Medulla oblongata (tissue), 1 donor: Measurements from ENCODE around the gene PROSER3.

Experiments used
- DNase-seq: peaks from one replicate; pipeline ENCODE4 v3.0.0-alpha.2; 2015; ENCODE audit errors: extremely low spot score

PROSER3 gene

DNA sequence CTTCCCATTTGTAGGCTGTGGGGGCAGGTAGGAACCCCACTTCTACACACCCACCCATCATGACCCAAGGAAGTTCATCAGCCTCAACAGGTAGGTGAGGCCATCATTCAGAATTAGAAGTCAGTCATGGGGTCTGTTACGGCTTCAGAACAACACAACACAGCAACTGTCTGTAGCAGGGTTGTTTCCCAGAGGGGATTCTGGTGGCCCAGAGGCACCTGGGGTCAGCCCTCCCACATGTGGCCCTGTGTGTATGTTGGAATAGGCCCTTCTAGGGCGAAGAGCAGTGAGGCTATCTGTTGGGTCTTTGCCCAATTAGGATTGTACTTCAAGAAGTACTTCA, 19.1 kb upstream of the PROSER3 start:
- no peak for DNase-seq

DNA sequence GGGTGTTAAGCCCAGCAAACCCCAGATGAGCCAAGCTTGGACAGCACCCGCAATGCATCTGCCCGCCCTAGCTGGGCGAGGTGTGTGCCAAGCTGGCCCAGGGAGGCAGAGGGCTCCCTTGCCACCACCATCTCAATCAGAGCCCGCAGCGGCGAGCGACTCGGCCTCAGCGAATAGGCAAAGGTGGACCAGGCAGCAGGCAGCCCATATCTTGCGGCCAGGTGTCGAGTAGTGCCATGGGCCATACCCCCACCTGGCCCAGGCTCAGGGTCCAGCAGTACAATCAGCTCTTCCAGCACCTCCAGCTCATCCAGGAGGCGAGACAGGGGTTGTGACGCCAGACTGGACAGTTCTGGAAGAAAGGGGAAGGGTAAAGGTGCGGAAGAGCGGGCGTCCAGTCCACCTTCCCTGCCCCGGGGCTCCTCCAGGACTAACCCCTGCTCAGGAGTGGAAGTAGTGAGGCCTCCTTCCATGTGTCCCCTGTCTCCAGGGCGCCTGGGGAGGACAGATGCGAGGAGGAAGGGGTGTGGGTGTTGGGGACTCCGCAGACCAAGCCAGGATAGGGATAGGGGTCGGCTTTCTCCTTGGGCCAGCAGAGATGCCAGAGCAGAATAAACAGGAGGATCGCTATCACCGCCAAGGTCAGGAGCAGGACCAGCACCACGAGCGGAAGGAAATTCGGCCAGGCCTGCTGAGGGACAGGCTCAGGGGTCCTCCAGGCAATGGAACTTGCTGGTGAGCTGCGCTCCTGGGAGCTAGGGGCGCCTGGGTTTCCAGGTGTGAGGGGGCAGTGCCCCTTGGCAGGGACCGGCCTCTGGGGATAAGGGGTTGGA, 18.5 kb upstream of the PROSER3 start:
- DNase-seq = no peak

DNA sequence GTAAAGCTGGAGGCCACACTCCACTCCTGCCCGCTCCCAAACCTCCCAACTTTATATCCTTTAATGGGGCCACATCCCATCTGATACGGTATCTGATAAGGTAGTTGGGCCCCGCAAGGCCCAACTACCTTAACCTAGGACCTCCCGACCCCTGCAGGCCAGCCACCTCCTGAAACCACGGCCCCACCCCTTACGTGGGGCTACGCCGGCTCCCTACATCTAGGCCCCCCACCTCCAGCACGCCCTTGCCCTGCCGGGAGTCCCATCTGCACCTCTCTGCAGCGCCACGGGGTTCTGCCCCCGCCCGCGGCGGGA, 17.9 kb upstream of the PROSER3 start:
- no peak for DNase-seq

DNA sequence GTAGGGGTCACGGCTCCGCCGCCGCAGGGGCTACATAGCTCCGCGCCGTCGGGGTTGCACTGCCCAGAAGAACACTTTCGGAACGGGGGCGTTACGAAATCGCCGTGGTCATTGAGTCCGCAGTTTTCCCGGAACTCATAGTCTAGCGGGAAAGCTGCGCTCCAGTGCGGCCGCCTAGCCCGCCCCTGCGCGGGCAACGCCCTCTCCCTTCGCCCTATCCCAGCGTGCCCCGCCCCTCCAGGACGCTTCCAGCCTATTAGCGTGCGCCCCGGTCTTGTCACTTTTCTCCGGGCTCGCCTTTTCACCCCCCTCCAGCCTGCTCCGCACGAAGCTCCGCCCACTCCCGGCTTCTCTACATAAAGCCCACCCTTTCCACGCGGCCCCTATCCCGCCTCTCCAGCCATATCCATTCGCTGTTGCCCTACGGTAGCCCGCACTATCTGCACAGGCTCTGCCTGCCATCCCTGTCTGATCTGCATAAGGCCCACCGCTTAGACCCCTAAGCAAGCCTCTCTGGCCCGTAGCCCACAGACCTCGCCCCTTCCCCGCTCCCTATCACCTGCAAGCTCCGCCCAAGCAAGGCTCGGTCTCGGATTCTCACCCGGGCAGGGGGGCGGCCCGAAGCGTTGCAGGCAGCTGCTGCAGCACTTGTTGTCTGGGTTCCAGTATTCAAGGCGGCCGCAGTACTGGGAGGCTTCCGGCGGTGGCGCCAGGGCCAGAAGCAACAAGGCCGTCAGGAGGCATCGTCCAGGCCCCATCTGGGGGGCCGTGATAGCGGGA, 17.4 kb upstream of the PROSER3 start:
- DNase-seq = peak; percentile 99

DNA sequence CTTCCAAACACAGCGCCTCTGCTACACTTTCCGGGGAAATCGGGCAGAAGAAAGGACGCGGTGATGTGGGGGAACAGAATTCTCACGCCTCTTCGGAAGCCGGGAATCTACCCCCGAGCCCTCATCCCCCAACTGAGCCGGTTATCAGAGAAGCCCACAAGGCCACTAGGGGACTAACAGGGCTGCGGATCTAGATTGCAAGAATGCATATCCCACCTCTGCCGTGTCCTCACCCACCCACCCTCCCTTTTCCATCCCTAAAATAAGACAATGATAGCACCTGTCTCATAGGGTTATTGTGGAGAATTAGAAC, 16.8 kb upstream of the PROSER3 start:
- DNase-seq = no peak

DNA sequence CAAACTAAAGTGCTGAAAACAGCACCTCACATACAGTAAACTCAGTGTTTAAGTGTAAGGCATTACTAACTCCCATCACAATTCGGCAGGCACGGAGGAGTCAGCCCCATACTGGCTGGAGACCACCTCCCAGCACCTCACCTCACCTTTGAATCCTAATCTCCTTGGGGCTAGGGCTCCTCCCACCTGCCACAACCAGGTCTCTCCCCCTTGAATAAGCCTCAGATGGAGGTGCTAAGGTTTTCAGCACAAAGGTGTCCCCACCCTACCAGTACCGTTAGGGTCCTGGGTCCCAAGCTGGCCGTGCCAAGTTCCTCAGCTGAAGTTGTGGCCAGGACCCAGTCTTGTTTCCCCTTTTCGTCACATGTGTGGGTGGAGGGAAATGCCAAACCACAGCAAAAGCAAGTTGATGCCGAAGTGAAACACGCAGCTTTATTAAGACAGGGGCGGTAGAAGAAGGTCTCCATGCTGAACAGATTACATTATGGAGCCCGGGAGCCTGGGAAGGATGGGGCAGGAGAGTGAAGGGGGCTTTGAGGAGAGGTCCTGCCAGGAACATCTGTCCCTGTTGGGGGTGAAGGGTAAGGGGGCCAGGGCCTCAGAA, 15.8 kb upstream of the PROSER3 start, which contains the start of gene IGFLR1:
TSS of gene IGFLR1 (minus strand) at position 332 of the 604 bp plus-strand sequence. CDS start 1,272 bp downstream, outside the sequence.
- DNase-seq = peak; percentile 77

DNA sequence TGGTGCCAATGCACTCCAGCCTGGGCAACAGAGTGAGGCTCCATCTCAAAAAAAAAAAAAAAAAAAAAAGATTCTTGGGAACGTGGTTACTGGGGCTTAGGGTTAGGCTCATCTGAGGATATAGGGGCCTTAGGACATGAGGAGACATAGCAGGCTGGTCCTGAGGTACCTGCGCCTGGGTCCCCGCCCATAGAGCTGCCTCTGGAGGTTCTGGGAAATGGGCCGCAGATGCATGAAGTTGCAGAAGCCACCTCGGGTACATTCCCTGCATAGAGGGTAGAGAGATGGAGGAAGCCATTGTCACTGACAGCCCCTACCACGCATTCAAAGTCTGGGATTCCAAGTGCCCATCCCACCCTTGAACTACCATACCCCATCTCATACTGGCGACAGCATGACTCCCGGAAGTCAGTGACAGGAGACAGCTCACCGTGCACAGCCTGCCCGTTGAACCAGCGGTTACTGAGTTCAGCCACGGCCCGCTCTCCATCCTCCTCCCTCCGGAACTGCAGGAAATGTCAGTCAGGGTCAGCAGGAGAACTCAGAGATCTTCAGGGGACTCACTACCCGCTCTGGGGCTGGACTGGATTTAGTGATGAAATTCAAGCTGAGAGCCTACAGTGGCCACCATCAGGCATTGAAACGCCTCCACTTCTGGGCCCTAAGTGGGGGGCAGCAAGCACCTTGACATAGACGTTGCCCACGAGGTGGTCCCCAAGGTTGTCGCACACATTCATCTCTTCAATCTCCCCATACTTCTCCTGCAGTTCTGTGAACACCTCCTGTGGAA, 14.1 kb upstream of the PROSER3 start:
- DNase-seq = no peak

DNA sequence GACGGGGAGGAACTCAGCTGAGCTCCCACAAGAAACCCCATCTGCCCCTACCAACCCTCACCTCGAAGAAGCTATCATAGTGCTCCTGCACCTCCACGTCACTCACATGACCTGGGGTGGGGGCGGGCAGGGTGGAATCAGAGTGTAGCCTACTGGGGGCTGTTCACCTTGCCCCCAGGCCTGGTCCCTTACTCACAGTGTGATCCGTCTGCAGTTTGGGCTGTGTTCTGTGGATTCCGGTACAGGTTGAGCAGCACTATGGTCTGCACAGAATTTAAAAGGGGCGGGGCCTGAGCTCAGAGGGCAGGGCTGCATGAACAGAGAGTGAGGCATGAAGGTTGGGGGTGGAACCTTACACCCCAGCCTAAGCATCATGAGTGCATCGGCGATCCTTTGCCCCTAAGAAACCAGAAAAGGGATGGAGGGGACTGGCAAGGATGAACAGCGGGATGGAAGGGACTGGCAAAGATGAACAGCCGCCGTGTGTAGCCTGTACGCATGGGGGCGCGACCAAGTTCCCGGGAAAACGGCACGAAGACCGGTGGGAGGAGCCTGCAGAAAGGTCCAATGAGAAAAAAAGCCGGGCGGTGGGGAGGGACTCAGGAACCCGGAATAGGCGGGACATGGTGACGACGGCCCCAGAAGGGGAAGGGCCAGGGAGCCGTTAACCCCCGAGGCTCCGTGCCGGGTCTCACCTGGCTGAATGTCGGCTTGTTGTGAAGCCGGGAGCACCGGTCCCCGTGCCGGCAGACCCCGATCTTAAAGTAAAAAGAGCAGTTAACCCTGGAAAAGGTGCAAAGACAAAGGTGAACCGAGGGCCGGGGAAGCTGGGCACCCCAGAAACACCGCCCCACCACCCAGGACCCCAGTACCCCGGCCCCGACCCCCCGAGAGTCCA, 13.3 kb upstream of the PROSER3 start:
- peak; percentile 98 for DNase-seq

DNA sequence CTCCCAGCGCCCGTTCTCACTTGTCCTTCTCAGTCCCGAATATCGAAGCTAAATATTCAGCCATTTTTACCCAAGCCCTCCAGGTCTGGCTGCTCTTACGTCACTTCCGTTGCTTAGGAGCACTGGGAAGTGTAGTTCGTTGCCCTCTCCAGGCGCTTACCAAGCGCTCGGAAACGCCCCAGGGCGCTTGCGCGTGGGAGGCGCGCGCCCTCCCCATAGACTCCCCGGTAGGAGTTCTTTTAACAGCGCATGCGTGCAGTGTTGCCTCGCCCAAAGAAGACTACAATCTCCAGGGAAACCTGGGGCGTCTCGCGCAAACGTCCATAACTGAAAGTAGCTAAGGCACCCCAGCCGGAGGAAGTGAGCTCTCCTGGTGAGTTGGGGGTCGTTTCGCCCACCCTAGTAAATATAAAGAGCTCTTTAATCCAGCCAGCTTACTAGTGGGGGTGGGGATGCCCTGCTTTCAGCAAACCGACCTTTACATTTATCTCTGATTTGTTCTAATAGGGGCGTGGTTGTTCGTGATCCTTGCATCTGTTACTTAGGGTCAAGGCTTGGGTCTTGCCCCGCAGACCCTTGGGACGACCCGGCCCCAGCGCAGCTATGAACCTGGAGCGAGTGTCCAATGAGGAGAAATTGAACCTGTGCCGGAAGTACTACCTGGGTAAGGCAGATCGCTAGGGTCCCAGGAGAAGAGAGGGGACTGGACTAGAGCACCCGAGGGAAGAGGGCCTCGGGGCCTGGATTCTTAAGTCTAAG, 12.5 kb upstream of the PROSER3 start, which contains the start of the genes PSENEN and U2AF1L4:
TSS of gene PSENEN (plus strand) at position 324 of the 759 bp plus-strand sequence. CDS start at position 604, 280 bp downstream.
TSS of gene U2AF1L4 (minus strand) at position 91 of the 759 bp plus-strand sequence. CDS start at position 64, 27 bp downstream.
- DNase-seq = peak; percentile 100

DNA sequence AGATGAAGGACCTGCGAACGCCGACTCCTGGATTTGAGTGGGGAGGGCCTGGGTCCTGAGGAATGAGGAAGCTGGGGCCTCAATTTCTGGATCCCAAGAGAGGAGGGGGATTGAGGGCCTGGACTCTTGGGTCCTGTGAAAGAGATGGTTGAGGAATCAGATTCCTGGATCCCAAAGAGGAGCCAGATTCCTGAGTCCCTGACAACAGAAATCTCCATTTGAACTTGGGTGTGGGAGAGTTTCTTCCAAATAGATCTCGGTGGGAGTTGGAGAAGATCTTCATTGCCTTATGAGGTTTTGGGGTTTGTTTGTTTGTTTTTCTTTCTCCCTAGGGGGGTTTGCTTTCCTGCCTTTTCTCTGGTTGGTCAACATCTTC, 11.9 kb upstream of the PROSER3 start:
- DNase-seq = no peak

DNA sequence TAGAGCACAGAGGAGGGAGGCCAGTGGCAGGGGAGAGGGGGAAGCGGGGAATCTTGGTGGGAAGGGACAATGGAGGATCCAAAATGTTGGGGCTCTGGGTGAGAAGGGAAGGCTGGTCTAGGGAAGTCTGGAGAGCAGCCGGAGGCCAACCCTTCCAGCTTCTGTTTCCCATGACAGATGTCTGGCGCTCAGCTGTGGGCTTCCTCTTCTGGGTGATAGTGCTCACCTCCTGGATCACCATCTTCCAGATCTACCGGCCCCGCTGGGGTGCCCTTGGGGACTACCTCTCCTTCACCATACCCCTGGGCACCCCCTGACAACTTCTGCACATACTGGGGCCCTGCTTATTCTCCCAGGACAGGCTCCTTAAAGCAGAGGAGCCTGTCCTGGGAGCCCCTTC, 11.4 kb upstream of the PROSER3 start:
- no peak for DNase-seq

DNA sequence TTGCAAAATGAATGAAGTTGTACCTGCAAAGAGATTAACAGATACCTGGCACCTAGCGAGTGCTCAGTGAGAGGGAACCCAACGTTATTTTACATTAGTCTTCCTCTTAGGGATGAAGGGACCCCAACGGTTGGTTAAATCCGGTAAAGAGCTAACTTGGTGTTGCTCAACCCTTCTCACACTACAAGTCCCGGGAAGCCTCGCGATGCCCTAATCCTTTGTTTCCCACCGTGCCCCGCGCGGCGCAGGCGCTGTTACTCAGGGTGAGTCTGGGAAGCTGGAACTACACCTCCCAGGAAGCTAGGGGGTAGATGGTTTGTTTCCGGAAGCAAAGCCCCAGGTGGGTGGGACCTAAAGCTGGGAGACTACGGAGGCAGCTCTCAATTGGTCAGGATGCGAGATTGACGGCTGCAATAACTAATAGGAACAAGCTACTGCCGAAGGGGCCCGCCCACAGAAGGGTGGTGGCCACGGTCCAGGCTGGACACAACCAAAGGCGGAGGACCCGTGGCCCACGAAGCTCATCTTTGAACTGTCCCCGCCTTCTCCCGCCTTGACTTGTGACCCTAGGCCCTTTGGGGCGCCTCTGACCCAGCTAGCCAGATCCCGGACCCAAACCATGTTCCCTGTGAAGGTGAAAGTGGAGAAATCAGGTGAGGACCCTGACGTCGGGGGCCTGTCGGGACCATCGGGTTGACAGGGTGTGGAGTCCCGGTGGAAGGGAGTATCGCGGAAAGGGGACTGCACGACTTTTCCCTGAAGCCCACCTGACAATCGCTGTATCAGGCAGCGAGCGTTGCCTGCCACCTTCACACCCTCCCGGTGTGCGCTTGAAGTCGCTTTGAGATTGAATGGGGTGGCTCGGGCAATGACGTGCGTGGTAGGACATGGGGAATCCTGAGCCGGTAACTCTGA, 9.6 kb upstream of the PROSER3 start, which contains the start of gene LIN37:
TSS of gene LIN37 (plus strand) at position 471 of the 915 bp plus-strand sequence. CDS start at position 620, 149 bp downstream.
- DNase-seq = peak; percentile 100

DNA sequence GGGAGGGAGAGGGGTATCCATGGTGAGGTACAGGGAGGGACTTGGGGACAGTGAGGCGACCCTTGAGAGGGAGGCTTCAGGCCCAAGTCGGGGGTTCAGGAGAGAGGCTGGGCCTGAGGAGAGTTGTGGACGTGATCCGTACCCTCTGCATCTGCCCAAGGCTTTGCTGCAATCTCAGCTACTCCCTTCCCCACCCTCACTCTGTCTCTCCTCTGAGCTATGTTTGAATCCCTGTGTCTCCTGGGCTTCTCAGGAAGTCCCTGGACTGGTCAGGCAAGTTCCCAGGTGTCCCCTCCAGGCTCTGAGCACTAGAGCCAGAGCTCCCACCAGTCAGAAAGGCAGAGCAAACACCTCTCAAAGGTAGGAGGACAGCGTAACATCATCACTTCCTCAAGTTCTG, 7.8 kb upstream of the PROSER3 start:
- DNase-seq = no peak

DNA sequence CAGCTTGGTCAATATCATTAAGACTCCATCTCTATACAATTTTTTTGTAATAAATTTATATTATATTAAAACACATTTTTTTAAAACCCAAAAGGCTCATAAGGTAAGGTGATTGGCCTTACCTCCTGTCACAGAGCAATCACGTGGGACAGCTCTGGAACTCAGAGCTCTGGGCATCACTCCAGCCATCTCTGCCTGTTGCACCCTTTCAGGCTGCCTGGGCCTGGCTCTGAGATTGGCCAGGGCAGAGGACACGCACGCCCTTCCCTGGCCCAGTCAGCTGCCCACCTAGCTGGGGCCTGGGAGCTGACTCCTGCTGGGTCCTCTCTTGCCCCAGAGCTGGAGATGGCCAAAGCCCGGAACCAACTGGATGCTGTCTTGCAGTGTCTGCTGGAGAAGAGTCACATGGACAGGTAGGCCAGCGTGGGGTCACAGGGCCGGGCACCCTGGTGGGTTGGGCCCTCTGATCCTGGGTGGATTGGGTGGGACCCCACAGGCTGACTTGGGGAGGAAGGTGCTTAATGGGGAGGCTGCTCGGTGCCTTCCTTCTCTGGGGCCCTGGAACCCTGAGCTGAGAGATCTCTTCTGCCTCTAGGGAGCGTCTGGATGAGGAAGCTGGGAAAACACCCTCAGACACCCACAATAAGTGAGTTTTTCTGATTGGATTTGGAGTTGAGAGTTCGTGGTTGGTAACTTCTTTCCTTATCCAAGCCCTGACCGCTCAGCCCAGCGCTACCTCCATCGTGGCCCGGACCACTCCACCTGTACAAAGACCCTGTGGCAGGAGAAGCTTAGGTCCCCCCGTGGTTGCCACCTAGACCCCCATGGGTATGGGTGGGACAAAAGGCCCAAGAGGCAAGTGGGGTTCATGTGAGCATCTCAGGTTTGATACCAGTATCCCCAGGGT, 5.9 kb upstream of the PROSER3 start:
- no peak for DNase-seq

DNA sequence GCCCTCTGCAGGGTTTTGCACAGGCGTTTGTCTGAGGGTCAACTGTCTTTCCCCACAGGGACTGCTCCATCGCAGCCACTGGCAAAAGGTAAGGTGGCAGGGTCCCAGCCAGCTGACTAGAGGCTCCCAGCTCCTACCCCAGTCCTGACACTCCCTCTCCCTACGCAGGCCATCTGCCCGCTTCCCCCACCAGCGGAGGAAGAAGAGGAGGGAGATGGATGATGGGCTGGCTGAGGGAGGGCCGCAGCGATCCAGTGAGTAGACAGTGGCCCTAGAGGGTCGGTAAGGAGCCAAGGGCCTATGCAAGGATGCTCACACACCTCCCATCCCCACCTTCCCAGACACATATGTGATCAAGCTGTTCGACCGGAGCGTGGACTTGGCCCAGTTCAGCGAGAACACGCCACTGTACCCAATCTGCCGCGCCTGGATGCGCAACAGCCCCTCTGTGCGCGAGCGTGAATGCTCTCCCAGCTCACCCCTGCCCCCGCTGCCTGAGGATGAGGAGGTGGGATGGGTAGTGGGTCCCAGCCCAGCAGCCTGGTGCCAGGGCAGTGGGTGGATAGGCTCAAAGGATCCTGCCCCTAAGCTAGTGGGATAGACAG, 5.1 kb upstream of the PROSER3 start:
- no peak for DNase-seq

DNA sequence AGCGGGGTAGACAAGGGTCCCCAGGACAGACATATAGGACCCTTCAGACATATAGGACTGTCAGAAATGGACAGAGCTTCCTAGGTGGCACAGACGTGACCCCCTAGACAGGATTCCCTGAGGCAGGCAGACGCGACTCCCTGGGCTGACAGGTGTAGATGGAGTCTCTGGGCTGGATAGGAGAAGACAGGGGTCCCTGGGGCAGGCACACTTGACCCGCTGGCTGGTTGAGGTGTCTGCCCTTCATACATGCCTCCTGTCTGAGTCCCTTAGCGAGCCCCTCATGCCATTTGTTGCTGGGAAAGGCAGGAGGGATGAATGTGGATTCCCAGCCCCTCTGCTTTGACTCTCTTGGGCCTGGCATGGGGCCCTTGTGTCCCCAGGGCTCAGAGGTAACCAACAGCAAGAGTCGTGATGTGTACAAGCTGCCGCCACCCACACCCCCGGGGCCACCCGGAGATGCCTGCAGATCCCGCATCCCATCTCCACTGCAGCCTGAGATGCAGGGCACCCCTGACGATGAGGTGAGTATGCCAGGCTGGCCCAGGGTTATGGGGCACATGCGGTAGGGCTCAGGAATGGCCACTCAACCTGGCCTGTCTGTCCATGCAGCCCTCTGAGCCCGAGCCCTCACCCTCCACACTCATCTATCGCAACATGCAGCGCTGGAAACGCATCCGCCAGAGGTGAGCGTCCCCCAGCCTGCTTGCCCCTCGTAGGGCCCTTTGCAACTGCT, 4.2 kb upstream of the PROSER3 start:
- DNase-seq = no peak
